ENCODE results near the gene SLC25A21.
"Not testable (repeated sequence)": the region's sequence is repeated elsewhere in the genome, so short reads cannot be mapped to it uniquely, and the experiment has no call there.

The SLC25A21 gene

GRCh38 chr14:37083599-37083998 lies 88.8 kb downstream of the SLC25A21 start:
- DNase-seq: no peak

GRCh38 chr14:37082449-37082848 lies 90.0 kb downstream of the SLC25A21 start:
- DNase-seq: no peak

- no peak for DNase-seq
Observed at GRCh38 chr14:37081856-37082255, 90.5 kb downstream of the SLC25A21 start.

GRCh38 chr14:37081218-37081617 lies 91.2 kb downstream of the SLC25A21 start:
- DNase-seq: no peak

- DNase-seq: no peak
Observed at GRCh38 chr14:37078131-37078530, 94.3 kb downstream of the SLC25A21 start.

GRCh38 chr14:37074320-37074719 lies 98.1 kb downstream of the SLC25A21 start:
- not testable (repeated sequence) for DNase-seq

- DNase-seq: no peak
Observed at GRCh38 chr14:37063467-37064240, 108.8 kb downstream of the SLC25A21 start.

- DNase-seq: no peak
Observed at GRCh38 chr14:37062191-37062803, 110.1 kb downstream of the SLC25A21 start.

GRCh38 chr14:37061697-37062096 lies 110.7 kb downstream of the SLC25A21 start:
- no peak for DNase-seq

- DNase-seq: no peak
Observed at GRCh38 chr14:37060496-37061260, 111.7 kb downstream of the SLC25A21 start.

GRCh38 chr14:37057776-37058175 lies 114.6 kb downstream of the SLC25A21 start:
- no peak for DNase-seq

- DNase-seq: no peak
Observed at GRCh38 chr14:37056473-37056872, 115.9 kb downstream of the SLC25A21 start.

GRCh38 chr14:37054869-37055268 lies 117.5 kb downstream of the SLC25A21 start:
- DNase-seq: no peak

- no peak for DNase-seq
Observed at GRCh38 chr14:37054144-37054543, 118.3 kb downstream of the SLC25A21 start.

- no peak for DNase-seq
Observed at GRCh38 chr14:37051680-37052079, 120.7 kb downstream of the SLC25A21 start.

GRCh38 chr14:37051153-37051552 lies 121.3 kb downstream of the SLC25A21 start:
- DNase-seq: no peak

GRCh38 chr14:37048666-37049071 lies 123.7 kb downstream of the SLC25A21 start:
- DNase-seq: no peak

GRCh38 chr14:37047996-37048395 lies 124.4 kb downstream of the SLC25A21 start:
- DNase-seq: no peak

- no peak for DNase-seq
Observed at GRCh38 chr14:37047226-37047625, 125.2 kb downstream of the SLC25A21 start.

GRCh38 chr14:37046815-37047214 lies 125.6 kb downstream of the SLC25A21 start:
- DNase-seq: no peak

GRCh38 chr14:37045340-37046061 lies 126.9 kb downstream of the SLC25A21 start:
- no peak for DNase-seq

- no peak for DNase-seq
Observed at GRCh38 chr14:37037636-37038387, 134.6 kb downstream of the SLC25A21 start.
